CD4-positive, alpha-beta T cell (primary cell): ENCODE data around the gene GLRX3. TPM values are rescaled to one million over a fixed set of nuclear protein-coding genes. Genes with fewer than 3 reads are reported as not detected.

ENCODE experiments used
- ATAC-seq: fragments of 200-7000 bp; cut with Tn5 transposase; one replicate; pipeline ENCODE4 v1.10.0; 2022; ENCODE audit warnings: mild to moderate bottlenecking; ENCODE audit not compliant: poor library complexity
- CTCF ChIA-PET: fragments of 350-600 bp; sonication (Branson Sonifier 250); formaldehyde crosslinking; loops from one replicate; lab custom pipeline; 2021; ENCODE audit warnings: antibody characterized with exemption, inconsistent platforms; lab: Charles Lee
- POLR2A ChIA-PET: fragments of 350-600 bp; sonication (Branson Sonifier 250); formaldehyde crosslinking; loops from one replicate; lab custom pipeline; 2021; ENCODE audit warnings: antibody characterized with exemption, inconsistent platforms; lab: Charles Lee
- DNase-seq, 14 experiments: peaks; one replicate each; pipeline ENCODE4 v3.0.0-alpha.2; 2013 to 2020; ENCODE audit warnings: mixed read lengths in 2 of 14
- H3K27ac ChIP-seq, 2 donors: one replicate each; pipeline versions ENCODE4 v1.5.1 to v1.7.0; 2013; ENCODE audit warnings: low read length in 2 of 2, low read depth in 1 of 2, mild to moderate bottlenecking in 1 of 2
- H3K27me3 ChIP-seq, 2 experiments: 1 replicate in 1 of 2; 2 replicates in 1 of 2; pipeline versions ENCODE4 v1.6.1 to v1.7.0; 2013; ENCODE audit warnings: low read length in 2 of 2, control low read depth in 1 of 2, mild to moderate bottlenecking in 1 of 2, moderate library complexity in 1 of 2; ENCODE audit not compliant: insufficient read depth in 2 of 2, control insufficient read depth in 1 of 2
- H3K36me3 ChIP-seq: one replicate; pipeline ENCODE4 v1.6.1; 2013; ENCODE audit warnings: low read length, control low read depth; ENCODE audit not compliant: insufficient read depth
- H3K4me1 ChIP-seq: one replicate; pipeline ENCODE4 v1.6.1; 2013; ENCODE audit warnings: low read length, control low read depth; ENCODE audit not compliant: insufficient read depth
- H3K4me3 ChIP-seq: one replicate; pipeline ENCODE4 v1.5.1; 2013; ENCODE audit warnings: mild to moderate bottlenecking, low read length, moderate library complexity
- H3K9me3 ChIP-seq, 2 experiments: 1 replicate in 1 of 2; 2 replicates in 1 of 2; pipeline versions ENCODE4 v1.6.1 to v1.7.0; 2013; ENCODE audit warnings: low read length in 2 of 2, mild to moderate bottlenecking in 2 of 2, control low read depth in 1 of 2, moderate library complexity in 1 of 2; ENCODE audit not compliant: control insufficient read depth in 1 of 2, insufficient read depth in 1 of 2
- H3K27ac Mint-ChIP-seq: one replicate; pipeline ENCODE4 v1.8.0; 2020; ENCODE audit warnings: mixed read lengths
- H3K27me3 Mint-ChIP-seq: one replicate; pipeline ENCODE4 v1.8.0; 2021; ENCODE audit warnings: mixed read lengths
- H3K36me3 Mint-ChIP-seq: one replicate; pipeline ENCODE4 v1.8.0; 2021; ENCODE audit warnings: low read depth, mixed read lengths
- H3K4me1 Mint-ChIP-seq: one replicate; pipeline ENCODE4 v1.8.0; 2021; ENCODE audit warnings: low read depth, mixed read lengths
- H3K4me3 Mint-ChIP-seq: one replicate; pipeline ENCODE4 v1.8.0; 2020; ENCODE audit warnings: mild to moderate bottlenecking, mixed read lengths
- H3K9me3 Mint-ChIP-seq: one replicate; pipeline ENCODE4 v1.8.0; 2020; ENCODE audit warnings: mixed read lengths
- CTCF ChIP-seq: fragments of 200-600 bp; IDR thresholded peaks from one replicate; pipeline ENCODE4 v1.8.0; 2022; ENCODE audit warnings: antibody characterized with exemption, mild to moderate bottlenecking
- intact Hi-C, 2 experiments: fragments of 100-400 bp; cut with DNase I in 1 of 2; cut with micrococcal nuclease in 1 of 2; formaldehyde crosslinking; loops; one replicate each; pipeline versions ENCODE4 v1.15.1 to v1.9.0; 2023 to 2025; cut with DNase I, micrococcal nuclease
- total RNA-seq, 174 experiments: library from RNA in 2 of 174; stranded (reverse) in 2 of 174; gene quantifications; one replicate each; pipeline ENCODE4 v1.2.3 and lab custom pipeline; 2021 to 2026

The GLRX3 gene
- total RNA-seq, 2 experiments from 2014 or later: 25.4 to 29.7 TPM

DNA sequence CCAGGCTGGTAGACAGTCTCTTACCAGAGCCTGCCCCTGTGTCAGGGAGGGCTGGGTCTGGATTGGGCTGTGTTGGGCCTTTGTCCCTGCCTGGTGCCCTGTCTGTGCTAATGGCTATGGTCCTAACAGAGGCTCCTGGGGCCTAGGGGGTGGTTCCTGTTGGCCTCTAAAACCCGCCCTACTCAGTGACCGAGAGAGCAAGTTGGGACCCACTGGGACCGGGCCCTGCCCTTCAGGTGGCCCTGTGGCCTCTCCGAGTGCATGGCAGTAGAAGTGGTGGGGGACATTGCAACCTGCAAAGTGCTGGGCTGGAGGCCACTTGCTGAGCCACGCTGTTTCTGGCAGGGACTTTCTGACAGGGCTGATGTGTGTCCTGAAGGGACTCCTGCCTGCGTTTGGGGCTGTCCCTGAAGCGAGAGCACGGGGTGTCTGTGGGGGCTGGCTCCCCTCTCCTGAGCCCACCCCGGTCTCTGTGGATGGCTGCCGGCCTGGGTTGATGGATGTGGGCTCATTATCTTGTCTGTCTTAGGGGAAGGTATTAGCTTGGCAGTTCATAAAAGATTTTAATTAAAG is 56.2 kb downstream of the GLRX3 start:
- POLR2A ChIA-PET: no interaction called here
- peaks cover 4% of the 10 kb centered on the region in 2 experiments for H3K27me3 ChIP-seq
- peaks cover 2% of the 10 kb centered on the region for H3K36me3 ChIP-seq
- H3K4me3 Mint-ChIP-seq: no peak overlapping the region
- H3K27ac Mint-ChIP-seq: no peak overlapping the region
- H3K36me3 Mint-ChIP-seq: peaks cover 2% of the 10 kb centered on the region
- H3K27me3 Mint-ChIP-seq: peaks cover 12% of the 10 kb centered on the region
- no peak overlapping the region for H3K27ac ChIP-seq
- peaks cover 12% of the 10 kb centered on the region for H3K4me1 ChIP-seq
- CTCF ChIA-PET: no interaction called here
- H3K9me3 Mint-ChIP-seq: no peaks in the 10 kb centered on the region
- TF ChIP-seq CTCF: no peak
- no peak overlapping the region for H3K4me3 ChIP-seq
- no peaks in the 10 kb centered on the region for H3K4me1 Mint-ChIP-seq
- intact Hi-C loops: loop anchor here (5.0 to 10.0 kb wide), 3 partner anchors 110 to 592 kb away; no protein-coding TSS in a partner anchor
- no peak for DNase-seq
- H3K9me3 ChIP-seq: no peaks in the 10 kb centered on the region
- ATAC-seq: no peak

DNA sequence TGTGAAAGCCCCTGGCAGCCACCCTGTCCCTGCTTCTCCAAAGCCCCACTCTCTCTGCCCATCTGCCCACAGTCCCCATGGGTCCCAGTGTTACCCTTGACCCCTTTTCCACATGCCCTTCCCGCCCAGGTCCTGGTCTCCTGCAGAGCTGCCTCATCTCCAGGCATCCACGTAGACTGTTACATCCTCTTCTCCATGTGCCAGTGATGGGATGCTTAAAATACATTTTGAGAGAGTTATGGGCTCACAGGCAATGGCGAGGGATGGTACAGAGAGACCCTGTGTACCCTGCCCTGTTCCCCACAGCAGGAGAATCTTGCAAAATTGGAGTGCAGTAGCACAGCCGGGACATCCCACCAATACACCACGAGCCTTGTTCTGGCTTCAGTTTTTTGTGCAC is 56.8 kb downstream of the GLRX3 start:
- ChIA-PET CTCF (no interaction called here), POLR2A (no interaction called here)
- H3K9me3 Mint-ChIP-seq: no peaks in the 10 kb centered on the region
- no peak for TF ChIP-seq CTCF
- H3K4me1 ChIP-seq: peaks cover 12% of the 10 kb centered on the region
- ATAC-seq: no peak
- H3K36me3 ChIP-seq: peaks cover 2% of the 10 kb centered on the region
- H3K27me3 ChIP-seq: peaks cover 4% of the 10 kb centered on the region in 2 experiments
- peaks cover 12% of the 10 kb centered on the region for H3K27me3 Mint-ChIP-seq
- H3K4me3 ChIP-seq: no peak overlapping the region
- DNase-seq: no peak
- no peaks in the 10 kb centered on the region for H3K4me1 Mint-ChIP-seq
- no peak overlapping the region for H3K27ac ChIP-seq
- intact Hi-C loops: loop anchor here (5.0 to 10.0 kb wide), 3 partner anchors 109 to 592 kb away; no protein-coding TSS in a partner anchor
- H3K27ac Mint-ChIP-seq: no peak overlapping the region
- H3K36me3 Mint-ChIP-seq: no peaks in the 10 kb centered on the region
- H3K9me3 ChIP-seq: no peaks in the 10 kb centered on the region
- no peak overlapping the region for H3K4me3 Mint-ChIP-seq

DNA sequence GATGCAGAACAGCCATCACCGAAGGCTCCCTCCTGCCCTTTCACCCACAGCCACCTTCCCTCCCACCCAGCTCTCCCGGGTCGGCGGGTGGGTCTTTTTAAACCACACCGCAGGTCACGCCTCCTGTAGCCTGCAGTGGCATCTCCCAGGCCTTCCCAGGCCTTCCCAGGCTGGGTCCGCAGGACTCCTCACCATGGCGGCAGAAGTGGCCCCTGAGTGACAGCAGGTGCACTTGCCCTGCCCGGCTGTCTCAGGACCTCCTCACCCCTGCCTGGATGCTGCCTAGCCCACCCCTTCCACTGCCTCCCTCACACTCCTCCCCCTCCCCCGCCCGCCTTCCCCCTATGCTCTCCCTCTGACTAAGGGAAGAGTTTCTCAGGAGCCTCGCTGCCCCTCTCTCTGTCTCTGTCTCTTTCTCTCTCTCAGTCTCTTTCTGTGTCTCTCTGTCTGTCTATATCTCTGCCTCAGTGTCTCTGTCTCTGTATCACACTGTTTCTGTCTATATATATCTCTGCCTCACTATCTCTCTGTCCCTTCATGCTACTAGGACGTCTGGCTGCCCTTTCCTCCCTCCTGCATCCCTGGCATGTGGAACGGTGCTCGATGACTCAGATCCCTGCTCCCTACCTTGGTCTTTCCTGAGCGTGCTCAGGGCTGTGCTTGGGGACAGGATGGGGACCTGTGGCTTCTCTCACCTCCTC is 57.5 kb downstream of the GLRX3 start:
- DNase-seq: no peak
- Mint-ChIP-seq H3K4me1 (no peaks in the 10 kb centered on the region), H3K9me3 (no peaks in the 10 kb centered on the region), H3K27me3 (peaks cover 12% of the 10 kb centered on the region), H3K4me3 (peak overlapping the region; percentile 21), H3K27ac (no peak overlapping the region), H3K36me3 (no peaks in the 10 kb centered on the region)
- ChIA-PET POLR2A (no interaction called here), CTCF (no interaction called here)
- Histone ChIP-seq H3K4me1 (peaks cover 12% of the 10 kb centered on the region), H3K4me3 (no peak overlapping the region), H3K27ac (no peak overlapping the region), H3K27me3 (peaks cover 4% of the 10 kb centered on the region in 2 experiments), H3K36me3 (no peaks in the 10 kb centered on the region), H3K9me3 (no peaks in the 10 kb centered on the region)
- ATAC-seq: no peak
- TF ChIP-seq CTCF: no peak
- intact Hi-C loops: loop anchor here (5.0 to 10.0 kb wide), 3 partner anchors 109 to 591 kb away; no protein-coding TSS in a partner anchor
